Heart left ventricle (tissue), 13 donors: ENCODE measurements around the gene ANKRD36C.
"Not testable (repeated sequence)": the region's sequence is repeated elsewhere in the genome, so short reads cannot be mapped to it uniquely, and the experiment has no call there.

Experiments used
- POLR2A ChIP-seq, 2 donors: fragments of 450-650 bp; IDR thresholded peaks; one replicate each; pipeline ENCODE4 v1.6.1; 2017; ENCODE audit warnings: antibody characterized with exemption in 2 of 2, mild to moderate bottlenecking in 2 of 2, moderate library complexity in 2 of 2
- TF ChIP-seq, protein P1 (sequence below), 12 donors: fragments of 200-600 bp; sonication (generic) in 4 of 12; IDR thresholded peaks; one replicate each; pipeline versions ENCODE4 v1.5.0 to v1.8.0; 2018 to 2022; ENCODE audit warnings: antibody characterized with exemption in 12 of 12, mild to moderate bottlenecking in 5 of 12
- donor health status: ischemic (EF 13 %, LVEDD 7.1; RV severe dilation, severe dysfunction).
- donor health status: DM: no; HTN: yes; CAD: no.
- donor health status: DM: no; HTN: no; CAD: no.
- donor health status: ischemic (EF 25% LVEDD 6.9; RV normal size, moderate dysfunction).
- donor health status: ischemic (EF 25% LVEDD 5.7; RV mildly dilated, moderate dysfunction).
- donor health status: ischemic (EF 35%, LVEDD 5.7; RV mildly dilated, moderate dysfunction).
- donor health status: nonischemic (EF 11% LVEDD 7.7; RV severe dilation, severe dysfunction).
- donor health status: DM: yes; HTN: yes; CAD: no.
- donor health status: PGD.
- donor health status: ischemic (EF 29% LVEDD 5.4; RV normal size, mild dysfunction).
- donor health status: nonischemic (EF 23%, LVEDD 6.1; RV moderate dilation, normal function).

DNA sequence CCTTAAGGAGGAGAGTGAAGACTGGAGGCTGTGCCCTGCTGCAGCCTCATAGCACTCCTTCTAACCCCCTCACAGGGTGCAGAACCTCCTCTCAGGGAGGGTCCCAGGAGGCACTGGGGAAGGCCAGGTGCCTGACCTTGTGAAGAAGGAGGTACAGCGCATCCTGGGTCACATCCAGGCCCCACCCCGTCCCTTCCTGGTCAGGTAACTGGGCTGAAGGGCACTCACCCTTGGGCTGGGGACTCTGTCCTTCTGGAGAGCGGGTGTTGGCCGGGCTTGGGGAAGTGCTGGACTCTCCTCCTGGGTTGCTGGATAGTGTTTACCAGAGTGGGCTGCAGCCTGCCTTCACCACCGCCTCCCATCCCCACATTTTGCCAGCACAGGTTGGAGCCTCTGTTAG is 197.7 kb downstream of the ANKRD36C start:
- not testable (repeated sequence) for TF ChIP-seq POLR2A (IDR thresholded peaks at IDR 0.05)
- TF ChIP-seq, protein P1, sequence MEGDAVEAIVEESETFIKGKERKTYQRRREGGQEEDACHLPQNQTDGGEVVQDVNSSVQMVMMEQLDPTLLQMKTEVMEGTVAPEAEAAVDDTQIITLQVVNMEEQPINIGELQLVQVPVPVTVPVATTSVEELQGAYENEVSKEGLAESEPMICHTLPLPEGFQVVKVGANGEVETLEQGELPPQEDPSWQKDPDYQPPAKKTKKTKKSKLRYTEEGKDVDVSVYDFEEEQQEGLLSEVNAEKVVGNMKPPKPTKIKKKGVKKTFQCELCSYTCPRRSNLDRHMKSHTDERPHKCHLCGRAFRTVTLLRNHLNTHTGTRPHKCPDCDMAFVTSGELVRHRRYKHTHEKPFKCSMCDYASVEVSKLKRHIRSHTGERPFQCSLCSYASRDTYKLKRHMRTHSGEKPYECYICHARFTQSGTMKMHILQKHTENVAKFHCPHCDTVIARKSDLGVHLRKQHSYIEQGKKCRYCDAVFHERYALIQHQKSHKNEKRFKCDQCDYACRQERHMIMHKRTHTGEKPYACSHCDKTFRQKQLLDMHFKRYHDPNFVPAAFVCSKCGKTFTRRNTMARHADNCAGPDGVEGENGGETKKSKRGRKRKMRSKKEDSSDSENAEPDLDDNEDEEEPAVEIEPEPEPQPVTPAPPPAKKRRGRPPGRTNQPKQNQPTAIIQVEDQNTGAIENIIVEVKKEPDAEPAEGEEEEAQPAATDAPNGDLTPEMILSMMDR (IDR thresholded peaks at IDR 0.05) = not testable (repeated sequence)
